Activated CD4-positive, alpha-beta T cell treated with anti-CD3 and anti-CD28 coated beads, Interleukin-2, Interleukin-6, amounts not matched to agents 100 ng/mL and 50 ng/mL, durations not matched to agents 16 hours and 8 hours (primary cell): ENCODE measurements around the gene NAP1L1.
A peak's percentile ranks its signal among the peaks of the same experiment; 100 is the strongest.
"Not testable (repeated sequence)": the region's sequence is repeated elsewhere in the genome, so short reads cannot be mapped to it uniquely, and the experiment has no call there.

Source experiments
- DNase-seq: peaks from one replicate; pipeline ENCODE4 v3.0.0-alpha.2; 2020

The NAP1L1 gene

GRCh38 chr12:76018672-76019071, 65.8 kb downstream of the NAP1L1 start:
- DNase-seq = no peak

DNA sequence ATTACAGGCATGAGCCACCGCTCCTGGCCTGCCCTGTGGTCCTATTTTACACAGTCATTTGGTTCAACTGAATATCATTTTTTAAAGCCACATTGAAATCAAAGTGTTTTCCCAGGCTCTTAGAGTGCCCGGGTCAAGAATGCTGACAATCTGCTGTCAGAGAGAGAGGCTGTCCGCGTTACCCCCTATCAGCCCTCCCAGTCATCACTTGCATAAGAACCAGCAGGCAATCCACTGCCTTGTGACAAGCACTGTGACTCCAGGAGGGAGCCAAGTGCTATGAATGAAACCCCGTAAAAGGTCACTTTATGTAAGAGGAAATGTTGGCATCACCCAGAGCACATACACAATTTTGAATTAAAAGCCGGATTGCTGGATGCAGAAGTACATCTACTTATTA, 66.4 kb downstream of the NAP1L1 start:
- no peak for DNase-seq

- no peak for DNase-seq
These were observed 70.5 kb downstream of the NAP1L1 start for GRCh38 chr12:76014007-76014406.

DNA sequence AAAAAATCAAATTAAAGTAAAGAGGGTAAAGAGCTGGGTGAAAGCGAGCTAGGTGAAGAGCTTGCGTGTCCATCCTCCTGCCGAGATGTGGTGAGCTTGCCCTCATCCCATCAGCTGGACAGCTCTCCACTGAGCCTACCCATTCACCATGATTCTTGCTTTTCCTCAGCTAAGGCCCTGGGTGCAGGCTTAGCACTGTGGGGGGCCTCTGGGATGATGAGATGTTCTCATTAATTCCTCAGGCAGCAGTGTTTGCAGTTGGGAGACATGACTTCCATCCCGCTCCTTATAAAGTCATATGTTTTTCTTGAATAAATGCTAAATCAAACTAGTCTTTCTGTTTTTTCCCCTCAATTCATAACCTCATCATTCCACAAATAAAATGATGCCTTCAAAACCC, 70.9 kb downstream of the NAP1L1 start:
- DNase-seq = no peak

DNA sequence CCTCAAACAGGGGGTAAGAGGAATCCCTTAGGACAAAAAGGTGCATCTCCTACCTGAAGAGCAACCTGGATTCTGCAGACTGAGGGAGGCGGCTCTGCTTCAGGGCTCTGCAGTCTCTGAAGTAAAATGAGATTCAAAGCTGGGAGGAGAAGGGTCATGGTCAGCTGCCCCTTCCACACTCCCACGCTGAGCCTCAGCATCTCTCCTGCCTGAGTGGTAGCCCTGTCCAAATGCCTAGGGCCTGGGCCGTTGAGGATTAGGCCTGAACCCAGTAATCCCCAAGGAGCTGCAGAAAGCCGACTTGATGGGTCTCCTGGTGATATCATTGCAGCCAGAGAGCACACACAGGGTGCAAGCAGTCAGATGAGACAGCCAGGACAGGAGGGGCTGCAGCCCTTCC, 71.8 kb downstream of the NAP1L1 start:
- DNase-seq = no peak

DNA sequence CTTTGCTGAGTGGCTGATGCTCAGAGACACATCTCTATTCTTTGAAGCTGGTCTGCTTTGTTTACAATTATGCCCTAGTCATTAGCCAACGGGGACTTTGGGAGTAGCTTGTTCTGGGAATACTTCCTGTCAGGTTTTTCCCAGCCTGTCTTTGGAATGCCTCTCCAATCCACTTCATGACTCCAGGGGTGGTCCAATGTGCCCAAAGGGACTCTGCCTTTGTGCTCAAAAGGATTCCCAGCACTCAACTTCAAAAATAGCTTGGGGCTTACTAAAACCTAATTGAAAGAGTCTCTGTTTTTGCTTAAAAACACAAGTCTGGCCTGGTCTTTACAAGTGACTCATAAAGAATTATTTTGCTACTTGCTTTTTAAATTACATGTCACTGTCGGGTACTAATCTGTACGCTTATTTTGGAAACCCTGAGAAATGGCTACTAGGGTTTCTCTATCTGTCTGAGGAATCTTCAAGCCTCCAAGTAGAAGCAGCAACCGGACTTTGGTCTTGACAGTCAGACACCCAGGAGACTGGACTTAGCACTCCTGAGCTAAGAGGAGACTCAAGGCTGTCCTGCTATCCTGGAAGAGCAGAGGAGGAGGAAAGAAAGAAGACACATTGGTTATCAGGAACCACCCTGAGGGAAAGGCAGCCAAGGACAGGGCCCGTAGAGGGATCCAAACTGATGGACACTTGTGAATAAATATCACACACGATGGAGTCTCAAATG, 73.6 kb downstream of the NAP1L1 start:
- no peak for DNase-seq

GRCh38 chr12:76008428-76008827, 76.1 kb downstream of the NAP1L1 start:
- DNase-seq = no peak

- no peak for DNase-seq
These were observed 76.8 kb downstream of the NAP1L1 start for GRCh38 chr12:76007640-76008039.

DNA sequence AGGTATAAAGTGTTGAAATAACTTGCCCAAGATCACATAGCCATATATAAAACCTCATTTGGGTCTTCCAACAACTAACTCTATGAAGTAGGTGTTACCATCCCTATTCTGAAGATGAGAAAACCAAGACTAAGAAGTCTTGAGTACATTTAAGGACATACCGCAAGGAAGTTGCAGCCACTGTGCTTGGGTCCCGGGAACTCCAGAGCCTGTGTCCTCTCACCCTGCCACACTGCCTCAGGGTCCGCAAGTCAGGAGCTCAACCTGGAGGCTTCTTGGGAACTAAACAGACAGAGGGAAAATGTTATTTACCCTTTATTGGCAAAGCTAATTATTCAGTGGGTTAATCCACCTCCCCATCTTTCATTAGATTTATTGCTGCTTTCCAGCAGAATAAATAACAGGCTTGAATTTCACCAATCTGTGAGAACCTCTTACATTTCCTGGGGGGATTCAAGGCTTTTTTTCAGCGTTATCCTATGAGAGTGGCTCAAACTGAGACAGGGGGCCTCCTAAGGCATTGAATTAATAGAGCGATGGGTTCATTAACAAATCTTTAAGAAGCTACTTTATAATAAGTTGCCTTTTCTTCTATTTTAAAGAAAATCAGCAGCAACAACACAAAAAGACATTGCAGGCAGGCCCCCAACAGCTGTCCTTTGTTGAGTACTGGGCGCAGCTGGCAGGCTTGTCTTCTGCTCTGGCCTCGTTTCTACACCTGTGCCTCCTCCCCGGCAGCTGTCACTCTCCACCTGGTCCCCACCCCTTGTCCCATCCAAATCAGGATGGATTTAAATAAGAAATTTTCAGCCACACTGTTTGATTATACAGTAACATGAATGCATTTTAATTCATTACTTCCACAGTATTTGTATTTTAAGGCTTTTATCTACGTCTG, 78.2 kb downstream of the NAP1L1 start:
- no peak for DNase-seq

- DNase-seq = no peak
These were observed 81.2 kb downstream of the NAP1L1 start for GRCh38 chr12:76003355-76003638.

GRCh38 chr12:76002598-76003354, 81.7 kb downstream of the NAP1L1 start:
- DNase-seq = no peak

GRCh38 chr12:75998292-75999063, 86.0 kb downstream of the NAP1L1 start:
- DNase-seq = no peak

DNA sequence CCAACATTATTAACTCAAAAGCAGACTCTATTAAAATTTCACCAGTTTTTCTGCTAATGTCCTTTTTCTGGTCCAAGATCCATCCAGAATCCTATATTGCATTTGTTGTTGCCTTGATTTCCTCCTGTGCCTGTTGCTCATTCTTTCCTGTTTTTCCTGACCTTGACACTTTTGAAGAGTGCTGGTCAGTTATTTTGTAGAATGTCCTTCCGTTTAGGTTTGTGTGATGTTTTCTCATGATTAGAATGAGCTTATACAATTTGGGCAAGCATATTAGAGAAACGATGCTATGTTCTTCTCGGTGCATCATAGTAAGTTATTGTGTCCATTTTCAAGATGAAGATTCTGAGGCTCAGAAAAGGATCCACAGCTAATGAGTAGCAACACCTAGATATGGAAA, 86.8 kb downstream of the NAP1L1 start:
- DNase-seq = no peak

DNA sequence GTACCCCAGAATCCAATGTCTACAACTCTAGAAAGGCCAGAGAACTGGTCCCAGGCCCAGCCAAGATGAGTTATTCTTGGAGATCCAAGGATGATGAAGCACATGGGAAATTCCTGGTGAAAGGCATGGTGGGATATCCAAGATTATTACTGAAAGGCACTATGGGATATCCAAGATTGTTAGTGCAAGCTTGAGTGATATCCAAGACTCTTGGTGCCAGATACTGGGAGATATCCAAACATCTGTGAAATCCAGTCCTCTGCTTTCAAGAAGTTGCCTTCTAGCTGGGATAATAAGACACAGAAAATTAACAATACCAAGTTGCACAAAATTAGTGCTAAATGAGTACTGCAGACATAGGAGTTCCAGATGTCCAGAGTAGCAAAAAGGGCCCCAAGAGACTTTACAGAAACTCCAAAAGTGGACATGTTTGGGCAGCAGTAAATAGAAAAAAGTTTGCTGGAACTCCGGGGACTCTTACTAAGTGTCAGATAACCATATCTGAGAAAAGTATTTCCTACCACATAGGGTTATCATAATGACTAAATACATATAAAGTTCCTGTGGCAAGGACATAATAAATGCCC, 87.5 kb downstream of the NAP1L1 start:
- DNase-seq = no peak

GRCh38 chr12:75995691-75996090, 88.8 kb downstream of the NAP1L1 start:
- DNase-seq = no peak

DNA sequence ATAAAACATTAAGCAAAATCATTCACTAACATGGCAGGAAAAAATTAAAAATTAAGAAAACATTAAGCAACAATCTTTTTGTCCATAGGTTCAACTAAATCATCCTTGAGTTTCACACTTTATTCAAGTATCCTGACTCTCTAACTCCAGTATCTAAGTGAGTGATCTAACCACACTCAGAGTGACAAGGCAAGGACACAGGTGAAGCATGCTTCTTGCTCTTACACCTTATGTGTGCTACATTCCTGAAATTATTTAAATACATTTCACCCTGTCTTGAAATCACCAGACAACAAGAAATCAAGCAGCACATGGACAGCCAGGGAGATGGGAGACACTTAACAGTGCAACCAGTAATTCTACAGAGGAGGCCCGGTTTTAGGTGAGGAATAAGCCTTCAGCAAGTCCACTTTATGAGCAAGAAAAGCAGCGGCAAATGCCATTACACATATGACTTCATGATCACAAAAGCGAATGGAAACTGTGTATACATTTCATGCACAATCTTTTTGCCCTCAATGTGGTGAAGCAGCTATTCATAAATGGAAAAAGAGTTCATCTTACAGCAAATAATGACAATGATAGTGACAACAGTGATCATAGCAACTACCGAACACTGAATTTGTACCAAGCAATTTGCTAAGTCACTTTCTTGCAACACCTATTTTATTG, 90.3 kb downstream of the NAP1L1 start:
- peak; percentile 51 for DNase-seq

DNA sequence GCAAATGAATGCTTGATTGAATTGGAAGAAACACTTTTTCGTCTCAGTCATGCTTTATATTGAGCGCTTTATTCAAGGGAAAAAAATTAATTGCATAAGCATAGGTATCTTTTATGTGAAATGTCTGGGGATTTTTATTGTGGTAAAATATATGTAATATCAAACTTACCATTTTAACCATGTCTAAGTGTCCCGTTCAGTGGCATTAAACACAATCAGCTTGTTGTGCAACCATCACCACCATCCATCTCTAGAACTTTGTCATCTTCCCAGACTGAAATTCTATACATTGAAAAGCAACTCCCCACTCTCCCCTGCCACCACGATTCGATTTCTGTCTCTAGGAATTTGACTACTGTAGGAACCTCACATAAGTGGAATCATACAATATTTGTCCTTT, 92.7 kb downstream of the NAP1L1 start:
- no peak for DNase-seq

DNA sequence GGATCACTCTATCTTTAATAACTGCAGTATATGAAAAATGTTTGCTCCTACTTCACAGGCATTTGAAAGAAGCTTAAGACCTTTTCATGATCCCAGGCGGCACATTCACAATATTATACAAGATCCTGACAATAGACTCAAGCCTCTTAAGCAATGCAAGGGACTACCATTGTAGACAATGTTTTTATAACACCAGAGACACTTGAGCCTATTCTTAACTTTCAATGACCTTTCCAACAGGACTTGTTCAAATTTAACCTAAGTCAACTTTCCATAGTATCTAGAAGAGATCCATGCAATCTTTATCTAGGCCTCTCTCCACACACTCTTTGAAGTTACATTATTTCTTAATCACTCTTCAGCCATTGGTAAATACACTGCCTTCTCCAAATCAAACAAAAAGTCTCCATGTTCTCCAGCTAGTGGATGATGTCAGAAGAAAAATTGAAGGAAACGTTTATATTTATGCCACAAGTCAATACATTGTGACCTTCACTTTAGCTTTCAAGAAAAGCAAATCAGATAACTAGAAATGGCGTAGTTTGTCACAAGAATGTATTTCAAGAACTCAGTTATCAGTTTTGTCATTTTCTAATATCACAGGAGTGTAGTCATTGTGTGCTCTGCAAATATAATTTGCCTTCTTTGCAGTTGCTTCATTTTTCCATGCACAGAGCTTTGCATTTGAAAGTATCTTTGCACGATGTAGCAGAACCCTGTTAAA, 94.1 kb downstream of the NAP1L1 start:
- no peak for DNase-seq

DNA sequence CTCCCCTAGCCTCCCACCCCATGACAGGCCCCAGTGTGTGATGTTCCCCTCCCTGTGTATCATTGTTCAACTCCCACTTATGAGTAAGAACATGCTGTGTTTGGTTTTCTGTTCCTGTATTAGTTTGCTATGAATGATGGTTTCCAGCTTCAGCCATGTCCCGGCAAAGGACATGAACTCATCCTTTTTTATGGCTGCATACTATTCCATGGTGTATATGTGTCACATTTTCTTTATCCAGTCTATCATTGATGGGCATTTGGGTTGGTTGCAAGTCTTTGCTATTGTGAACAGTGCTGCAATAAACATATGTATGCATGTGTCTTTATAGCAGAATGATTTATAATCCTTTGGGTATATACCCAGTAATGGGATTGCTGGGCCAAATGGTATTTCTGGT, 96.8 kb downstream of the NAP1L1 start:
- not testable (repeated sequence) for DNase-seq
